ENCODE data around the gene INPP5F.

INPP5F gene

DNA sequence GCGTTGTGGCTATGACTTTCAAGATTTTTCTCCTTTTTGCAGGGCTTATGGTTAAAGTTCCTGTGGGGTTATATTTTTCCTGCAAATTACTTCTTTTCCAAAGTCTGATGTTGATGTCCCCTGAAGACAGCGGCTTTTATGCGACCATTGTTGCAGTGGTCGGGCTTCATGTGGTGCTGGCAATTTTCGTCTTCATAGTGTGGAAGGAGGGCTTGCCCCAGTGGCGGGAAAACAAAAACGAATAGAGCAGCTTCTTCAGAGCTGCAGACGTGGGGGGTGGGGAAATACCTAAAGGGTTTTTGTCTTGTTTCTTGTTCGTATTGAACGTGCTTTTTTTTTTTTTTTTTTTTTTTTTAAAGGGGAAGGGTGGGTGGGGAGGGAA is 93.0 kb downstream of the INPP5F start:
- no peak for DNase-seq (ENCODE audit: low read depth)

GRCh38 chr10:119821182-119821581 is 95.3 kb downstream of the INPP5F start:
- DNase-seq (ENCODE audit: low read depth) = no peak

DNA sequence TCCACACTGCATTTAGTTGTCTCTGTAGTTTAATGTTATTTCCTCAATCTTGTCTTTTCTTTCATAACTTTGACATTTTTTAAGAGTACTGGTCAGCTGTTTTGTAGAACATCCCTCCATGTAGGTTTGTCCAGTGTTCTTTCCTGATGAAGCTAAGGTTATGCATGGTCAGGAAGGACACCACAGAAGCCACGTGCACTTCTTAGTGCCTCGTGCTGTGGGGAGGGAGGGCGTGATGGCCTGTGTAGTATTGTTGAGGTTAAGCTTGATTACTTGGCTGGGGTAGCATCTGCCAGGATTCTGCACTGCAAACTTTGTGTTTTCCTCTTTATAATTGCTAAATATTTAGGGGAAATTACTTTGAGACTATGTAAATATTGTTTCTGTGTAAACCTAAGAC is 98.4 kb downstream of the INPP5F start:
- no peak for DNase-seq (ENCODE audit: low read depth)

DNA sequence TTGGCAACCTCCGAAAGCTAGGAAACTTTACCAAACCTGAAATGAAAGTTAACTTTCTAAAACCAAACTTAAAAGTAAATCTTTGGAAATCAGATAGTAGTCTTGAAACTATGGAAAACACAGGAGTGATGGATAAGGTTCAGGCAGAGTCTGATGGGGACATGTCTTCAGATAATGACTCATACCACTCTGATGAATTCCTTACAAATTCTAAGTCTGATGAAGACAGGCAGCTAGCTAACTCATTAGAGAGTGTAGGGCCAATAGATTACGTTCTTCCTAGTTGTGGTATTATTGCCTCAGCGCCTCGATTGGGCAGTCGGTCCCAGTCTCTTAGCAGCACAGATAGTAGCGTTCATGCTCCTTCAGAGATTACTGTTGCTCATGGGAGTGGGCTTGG is 100.9 kb downstream of the INPP5F start:
- no peak for DNase-seq (ENCODE audit: low read depth)

DNA sequence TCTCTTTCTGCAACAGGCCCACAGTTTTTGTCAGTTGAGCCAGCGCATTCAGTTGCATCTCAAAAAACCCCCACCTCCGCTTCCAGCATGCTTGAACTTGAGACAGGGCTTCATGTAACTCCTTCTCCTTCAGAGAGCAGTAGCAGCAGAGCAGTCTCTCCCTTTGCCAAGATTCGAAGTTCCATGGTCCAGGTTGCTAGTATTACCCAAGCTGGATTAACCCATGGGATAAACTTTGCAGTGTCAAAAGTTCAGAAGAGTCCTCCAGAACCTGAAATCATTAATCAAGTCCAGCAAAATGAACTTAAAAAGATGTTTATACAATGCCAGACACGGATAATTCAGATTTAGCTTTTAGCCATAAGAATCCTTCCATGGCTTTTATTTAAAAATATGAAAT is 101.6 kb downstream of the INPP5F start:
- no peak for DNase-seq (ENCODE audit: low read depth)

DNA sequence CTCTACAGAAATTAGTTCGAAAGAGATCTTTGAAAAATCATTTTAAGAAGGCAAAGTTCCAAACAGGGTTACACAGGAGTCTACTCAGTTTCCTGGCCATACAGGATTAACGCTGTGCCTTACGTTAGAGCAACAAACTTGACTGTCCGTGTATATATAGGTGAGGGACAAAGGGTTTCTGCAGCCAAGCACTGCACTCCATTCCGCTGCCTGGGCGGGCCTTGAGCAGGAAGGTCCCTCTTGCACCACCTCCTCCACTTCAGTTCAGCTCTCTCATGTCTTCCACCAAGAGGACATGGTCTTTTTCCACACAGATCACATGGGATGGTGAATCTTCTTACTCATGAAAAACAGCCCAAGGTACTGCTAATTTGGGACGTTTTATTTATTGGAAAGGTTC is 103.6 kb downstream of the INPP5F start:
- no peak for DNase-seq (ENCODE audit: low read depth)

GRCh38 chr10:119830851-119831250 is 105.0 kb downstream of the INPP5F start:
- DNase-seq (ENCODE audit: low read depth) = no peak

GRCh38 chr10:119831656-119832055 is 105.8 kb downstream of the INPP5F start:
- DNase-seq (ENCODE audit: low read depth) = no peak

DNA sequence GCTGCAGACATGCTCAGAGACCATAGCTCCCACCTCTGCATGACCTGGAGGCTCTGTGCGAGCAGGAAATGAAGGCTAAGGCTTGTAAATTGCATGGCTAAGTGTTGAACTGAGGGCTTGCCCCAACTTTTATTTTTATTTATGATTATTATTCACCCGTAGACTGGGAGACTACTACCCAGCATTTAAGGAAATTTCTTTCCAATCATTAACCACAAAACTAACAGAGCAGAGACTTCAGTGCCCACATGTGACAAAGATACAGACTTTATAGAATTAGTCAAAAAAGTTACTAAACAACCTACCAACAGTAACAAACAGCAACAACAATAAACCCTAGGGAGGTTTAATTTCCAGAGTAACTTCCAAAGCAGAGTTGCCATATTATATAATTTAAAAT is 107.1 kb downstream of the INPP5F start:
- DNase-seq (ENCODE audit: low read depth) = no peak

DNA sequence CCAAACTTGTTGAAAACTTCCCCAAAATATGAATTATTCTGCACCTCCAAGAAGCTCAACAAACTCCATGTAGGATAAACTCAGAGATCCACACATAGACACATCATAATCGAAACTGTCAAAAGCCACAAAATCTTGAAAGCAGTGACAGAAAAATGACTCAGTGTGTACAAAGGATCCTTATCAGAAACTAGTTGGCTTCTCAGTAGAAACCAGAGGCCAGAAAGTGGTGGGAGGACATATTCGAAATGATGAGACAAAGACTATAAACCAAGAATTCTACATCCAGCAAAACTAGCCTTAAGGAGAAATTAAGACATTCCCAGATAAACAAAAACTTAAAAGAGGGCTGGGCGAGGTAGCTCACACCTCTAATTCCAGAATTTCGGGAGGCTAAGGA is 108.3 kb downstream of the INPP5F start:
- DNase-seq (ENCODE audit: low read depth) = no peak

- DNase-seq (ENCODE audit: low read depth) = no peak
Measured at GRCh38 chr10:119845656-119846055, 119.8 kb downstream of the INPP5F start.

DNA sequence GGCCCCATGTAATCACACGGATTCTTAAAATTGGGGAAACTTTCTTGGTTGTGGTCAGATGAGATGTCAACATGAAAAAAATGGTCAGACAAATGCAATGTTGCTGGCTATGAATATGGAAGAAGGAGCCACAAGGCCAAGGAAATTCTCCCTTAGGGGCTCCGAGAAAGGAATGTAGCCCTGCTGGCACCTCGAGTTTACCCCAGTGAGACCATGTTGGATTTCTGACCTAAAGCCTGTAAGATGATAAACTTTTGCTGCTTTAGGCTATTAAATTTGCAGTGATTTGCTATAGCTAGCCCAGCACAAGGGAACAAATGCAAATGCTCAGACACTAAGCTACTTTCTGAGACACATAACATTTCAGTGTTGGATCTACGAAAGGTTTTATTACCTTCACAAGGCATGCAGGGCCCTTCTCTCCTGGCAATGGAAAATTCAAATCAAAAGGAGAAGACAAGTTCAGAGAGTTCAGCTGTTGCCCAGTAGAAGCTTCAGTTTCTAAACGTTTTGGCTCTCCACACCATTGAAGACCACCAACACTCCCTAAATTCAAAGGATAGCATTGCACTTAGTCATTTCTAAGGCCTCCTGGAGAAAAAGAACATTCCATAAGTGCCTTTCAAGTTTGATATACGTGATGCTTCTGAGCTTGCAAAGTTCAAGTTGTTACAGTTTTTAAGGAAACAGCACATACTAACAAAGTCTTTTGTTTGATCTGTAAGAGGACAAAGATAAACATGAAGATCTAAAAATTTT is 123.4 kb downstream of the INPP5F start:
- DNase-seq (ENCODE audit: low read depth) = no peak

DNA sequence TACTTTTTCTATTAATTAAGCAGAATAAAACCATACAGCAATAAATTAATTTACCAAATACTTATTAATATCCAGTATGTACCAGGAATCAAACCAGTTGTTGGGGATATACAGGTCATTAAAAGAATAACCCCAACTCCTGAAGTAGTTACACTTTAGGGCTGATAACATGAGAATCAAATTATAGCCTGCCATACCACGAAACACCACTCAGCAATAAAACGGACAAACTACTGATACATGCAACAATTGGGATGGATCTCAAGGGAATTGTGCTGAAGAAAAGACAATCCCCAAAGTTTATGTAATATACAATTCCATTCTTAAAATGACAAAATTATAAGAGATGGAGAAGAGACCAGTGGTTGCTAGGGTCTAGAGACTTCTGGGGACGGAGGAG is 124.1 kb downstream of the INPP5F start:
- no peak for DNase-seq (ENCODE audit: low read depth)

DNA sequence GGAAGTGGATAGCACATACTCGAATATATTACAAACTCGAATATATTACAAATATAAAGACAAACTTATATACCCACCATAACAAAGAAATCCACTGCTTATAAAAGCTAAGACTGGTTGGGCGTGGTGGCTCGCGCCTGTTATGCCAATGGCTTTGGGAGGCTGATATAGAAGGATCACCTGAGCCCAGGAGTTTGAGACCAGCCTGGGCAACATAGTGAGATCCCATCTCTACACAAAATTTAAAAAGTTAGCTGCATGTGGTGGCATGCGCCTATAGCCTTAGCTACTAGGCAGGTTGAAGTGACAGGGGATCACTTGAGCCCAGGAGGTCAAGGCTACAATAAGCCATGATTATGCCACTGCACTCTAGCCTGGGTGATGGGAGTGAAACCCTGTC is 126.4 kb downstream of the INPP5F start:
- no peak for DNase-seq (ENCODE audit: low read depth)

DNA sequence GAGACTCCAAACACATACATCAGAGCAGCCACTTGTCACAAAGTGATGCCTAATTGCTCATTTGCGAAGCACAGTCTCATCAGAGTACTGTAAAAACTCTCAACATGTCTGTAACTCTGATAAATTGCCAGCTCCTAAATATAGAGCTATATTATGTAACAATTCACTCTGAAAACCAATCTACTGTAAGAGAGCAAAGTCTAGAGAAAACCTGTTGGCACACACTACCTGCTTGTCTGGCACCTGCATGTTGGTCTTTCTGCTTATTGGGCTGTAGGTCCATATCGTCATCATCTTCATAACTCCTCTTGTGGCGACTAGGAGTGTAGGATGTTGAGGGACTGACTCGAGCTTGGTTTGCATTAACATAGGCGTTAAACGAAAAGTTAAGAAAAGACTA is 127.0 kb downstream of the INPP5F start:
- DNase-seq (ENCODE audit: low read depth) = no peak

DNA sequence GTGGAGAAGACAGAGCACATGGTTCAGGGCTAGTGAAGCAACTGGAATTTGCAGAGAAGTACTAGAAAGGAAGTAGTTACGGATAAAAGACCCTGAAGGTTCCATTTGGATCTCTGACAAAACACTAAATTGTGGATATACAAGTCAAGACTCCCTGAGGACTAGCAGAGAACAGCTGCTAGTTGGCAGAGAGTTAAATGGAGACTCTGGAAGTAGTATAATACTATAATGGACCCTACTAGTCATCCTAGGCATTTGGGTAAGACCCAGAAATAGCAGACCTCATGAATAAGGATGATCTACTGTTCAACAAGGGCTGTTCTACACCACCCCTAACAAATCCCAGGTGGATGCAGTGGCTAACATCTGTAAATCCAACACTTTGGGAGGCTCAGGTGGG is 127.7 kb downstream of the INPP5F start:
- no peak for DNase-seq (ENCODE audit: low read depth)

DNA sequence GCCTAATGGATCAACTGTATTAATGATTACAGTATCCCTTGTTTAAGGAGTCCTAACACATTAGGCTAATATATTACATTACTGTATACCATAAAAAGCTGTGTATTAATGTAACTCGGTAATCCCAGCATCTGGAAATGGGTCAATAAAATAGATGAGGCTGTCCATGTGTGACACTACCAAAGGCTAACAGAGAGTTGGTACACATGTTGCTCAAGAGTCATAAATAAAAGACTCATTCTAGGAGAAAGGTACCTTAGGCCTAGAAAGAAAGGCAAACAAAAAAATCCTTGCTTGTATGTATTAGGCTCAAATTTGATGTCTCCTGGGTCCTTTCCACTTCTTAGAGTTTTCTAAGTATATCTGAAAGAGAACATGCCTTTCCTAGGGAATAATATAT is 132.2 kb downstream of the INPP5F start:
- no peak for DNase-seq (ENCODE audit: low read depth)

DNA sequence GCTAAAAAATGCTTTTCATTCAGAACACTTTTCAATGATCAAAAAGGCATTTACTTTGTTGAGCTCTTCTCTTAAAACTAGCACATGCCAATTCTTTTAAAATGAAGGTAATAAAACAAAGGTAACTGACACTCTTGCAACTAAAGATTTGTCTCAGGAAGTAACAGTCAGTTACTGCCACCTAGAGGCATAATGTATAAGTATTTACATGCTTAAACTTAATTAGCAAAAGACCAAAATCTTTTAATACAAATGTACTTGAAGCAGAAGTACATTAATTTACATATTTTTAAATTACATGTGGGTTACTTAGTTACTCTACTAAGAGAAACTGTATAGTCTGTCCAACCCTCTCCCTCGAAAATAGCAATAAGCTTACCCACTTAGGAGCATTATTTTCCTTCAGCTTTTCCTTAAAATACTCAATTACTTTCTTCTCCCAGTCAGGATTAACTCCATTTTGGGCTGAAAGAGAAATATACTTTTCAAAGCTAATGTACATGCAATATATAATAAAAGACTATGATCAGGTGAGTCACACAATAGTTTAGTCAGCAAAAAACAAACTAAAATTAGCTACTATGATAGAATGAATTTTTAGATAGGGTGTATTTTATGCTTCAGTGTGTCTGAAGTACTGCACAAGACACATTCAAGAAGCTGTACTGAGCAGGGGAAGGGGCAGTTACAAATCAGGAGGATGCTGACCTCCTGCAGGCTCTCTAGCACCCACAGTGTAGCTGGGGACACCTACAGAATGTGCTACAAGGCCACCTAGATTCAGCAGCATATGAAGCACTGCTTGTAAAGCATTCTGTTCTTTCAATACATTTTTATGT is 133.8 kb downstream of the INPP5F start:
- DNase-seq (ENCODE audit: low read depth) = no peak

DNA sequence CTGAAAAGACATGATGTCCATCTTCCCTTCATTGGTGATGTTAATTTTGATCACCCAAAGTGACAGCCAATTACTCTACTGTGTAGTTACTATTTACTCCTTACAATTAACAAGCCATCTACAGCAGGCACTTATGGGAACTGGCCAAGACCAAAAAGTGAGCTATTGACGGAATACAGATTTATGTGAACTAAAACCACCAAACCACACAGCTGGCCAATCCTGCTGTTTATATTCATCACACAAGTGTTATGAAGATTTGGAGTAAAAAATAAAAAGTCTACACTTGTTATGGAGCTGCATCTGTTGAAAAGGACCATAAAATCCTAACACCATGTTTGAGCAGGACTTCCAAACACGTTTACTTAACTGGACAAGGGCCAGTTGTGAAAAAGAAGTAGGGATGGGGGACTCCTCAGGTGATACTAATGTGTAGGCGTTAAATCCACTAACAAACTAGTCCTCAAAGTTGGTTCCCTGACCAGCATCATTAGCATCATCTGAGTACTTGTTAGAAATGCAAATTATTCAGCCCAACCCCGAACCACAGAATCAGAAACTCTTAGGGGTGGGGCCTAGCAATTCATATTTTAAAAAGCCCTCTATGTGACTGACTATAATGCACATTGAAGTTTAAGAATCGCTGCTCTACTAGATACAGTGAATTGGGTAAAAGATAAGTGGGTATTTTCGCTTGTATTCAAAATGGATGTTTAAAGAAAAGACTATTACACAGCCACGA is 135.2 kb downstream of the INPP5F start:
- DNase-seq (ENCODE audit: low read depth) = no peak

- DNase-seq (ENCODE audit: low read depth) = no peak
Measured at GRCh38 chr10:119862524-119862923, 136.7 kb downstream of the INPP5F start.

DNA sequence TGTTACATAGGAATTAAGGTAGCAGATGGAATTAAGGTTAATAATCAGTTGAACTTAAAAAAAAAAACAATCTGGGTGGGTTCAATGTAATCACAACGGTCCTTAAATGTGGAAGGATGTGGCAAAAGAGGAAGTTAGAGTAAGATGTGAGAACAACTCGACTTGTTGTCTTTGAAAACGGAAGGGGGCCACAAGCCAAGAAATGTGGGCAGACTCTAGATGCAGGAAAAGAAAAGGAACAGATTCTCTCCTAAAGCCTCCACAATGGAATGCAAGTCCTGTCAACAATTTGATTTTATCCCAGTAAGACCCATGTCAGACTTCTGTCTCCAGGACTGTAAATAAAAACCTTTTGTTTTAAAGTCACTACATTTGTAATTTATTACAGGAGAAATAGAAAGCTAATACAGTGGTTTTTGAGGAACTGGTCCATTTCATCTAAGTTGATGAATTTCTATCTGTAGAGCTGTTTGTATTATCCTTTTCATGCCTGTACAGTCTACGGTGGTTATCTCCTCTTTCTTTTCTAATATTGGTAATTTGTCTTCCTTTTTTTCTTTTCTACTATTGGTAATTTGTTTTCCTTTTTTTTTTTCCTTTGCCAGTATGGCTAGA is 138.2 kb downstream of the INPP5F start:
- no peak for DNase-seq (ENCODE audit: low read depth)

- no peak for DNase-seq (ENCODE audit: low read depth)
Measured at GRCh38 chr10:119865699-119866240, 139.9 kb downstream of the INPP5F start.

Measured in stromal cell of bone marrow (primary cell).